ENCODE data around the gene COPS7A. TPM values are rescaled to one million over a fixed set of nuclear protein-coding genes. Genes with fewer than 3 reads are reported as not detected.

COPS7A gene
- total RNA-seq, 3 donors from 2014 or later: 46.5 to 54.4 (median 48.1) TPM

- Mint-ChIP-seq H3K4me3 (peak overlapping the region; percentile 76), H3K27me3 (ENCODE audit: low read depth) (peaks cover 35% of the 10 kb centered on the region), H3K4me1 (ENCODE audit: low read depth) (peaks cover 41% of the 10 kb centered on the region), H3K36me3 (ENCODE audit: insufficient read depth) (peaks cover 2% of the 10 kb centered on the region), H3K9me3 (no peaks in the 10 kb centered on the region)
- no peak for DNase-seq
- peak; percentile 75 to 76 for ATAC-seq
Observed at GRCh38 chr12:6766651-6767349, 43.0 kb downstream of the COPS7A start.

- Mint-ChIP-seq H3K9me3 (no peaks in the 10 kb centered on the region), H3K4me1 (ENCODE audit: low read depth) (peaks cover 48% of the 10 kb centered on the region), H3K27me3 (ENCODE audit: low read depth) (peaks cover 35% of the 10 kb centered on the region), H3K36me3 (ENCODE audit: insufficient read depth) (peaks cover 2% of the 10 kb centered on the region), H3K4me3 (peak overlapping the region; percentile 76)
- DNase-seq (no peak), ATAC-seq (no peak)
Observed at GRCh38 chr12:6767353-6768319, 43.8 kb downstream of the COPS7A start.

GRCh38 chr12:6768437-6768914 is 44.6 kb downstream of the COPS7A start:
- ATAC-seq (no peak), DNase-seq (no peak)
- peaks cover 2% of the 10 kb centered on the region for H3K36me3 Mint-ChIP-seq (ENCODE audit: insufficient read depth)
- peaks cover 38% of the 10 kb centered on the region for H3K27me3 Mint-ChIP-seq (ENCODE audit: low read depth)
- no peaks in the 10 kb centered on the region for H3K9me3 Mint-ChIP-seq
- peaks cover 55% of the 10 kb centered on the region for H3K4me1 Mint-ChIP-seq (ENCODE audit: low read depth)
- H3K4me3 Mint-ChIP-seq: no peak overlapping the region

GRCh38 chr12:6768990-6769389 is 45.1 kb downstream of the COPS7A start:
- Mint-ChIP-seq H3K9me3 (no peaks in the 10 kb centered on the region), H3K4me3 (no peak overlapping the region), H3K27me3 (ENCODE audit: low read depth) (peaks cover 39% of the 10 kb centered on the region), H3K36me3 (ENCODE audit: insufficient read depth) (peaks cover 2% of the 10 kb centered on the region), H3K4me1 (ENCODE audit: low read depth) (peaks cover 55% of the 10 kb centered on the region)
- ATAC-seq: no peak
- no peak for DNase-seq

GRCh38 chr12:6769666-6770065 is 45.8 kb downstream of the COPS7A start:
- no peaks in the 10 kb centered on the region for H3K9me3 Mint-ChIP-seq
- H3K4me1 Mint-ChIP-seq (ENCODE audit: low read depth): peaks cover 56% of the 10 kb centered on the region
- H3K4me3 Mint-ChIP-seq: no peak overlapping the region
- H3K36me3 Mint-ChIP-seq (ENCODE audit: insufficient read depth): peaks cover 4% of the 10 kb centered on the region
- peaks cover 37% of the 10 kb centered on the region for H3K27me3 Mint-ChIP-seq (ENCODE audit: low read depth)
- ATAC-seq (no peak), DNase-seq (no peak)

- H3K9me3 Mint-ChIP-seq: no peaks in the 10 kb centered on the region
- DNase-seq (no peak), ATAC-seq (no peak)
- peaks cover 8% of the 10 kb centered on the region for H3K36me3 Mint-ChIP-seq (ENCODE audit: insufficient read depth)
- peaks cover 40% of the 10 kb centered on the region for H3K27me3 Mint-ChIP-seq (ENCODE audit: low read depth)
- peaks cover 57% of the 10 kb centered on the region for H3K4me1 Mint-ChIP-seq (ENCODE audit: low read depth)
- H3K4me3 Mint-ChIP-seq: no peak overlapping the region
Observed at GRCh38 chr12:6770094-6770493, 46.2 kb downstream of the COPS7A start.

GRCh38 chr12:6770600-6770999 is 46.8 kb downstream of the COPS7A start:
- Mint-ChIP-seq H3K4me3 (no peak overlapping the region), H3K27me3 (ENCODE audit: low read depth) (peaks cover 37% of the 10 kb centered on the region), H3K9me3 (no peaks in the 10 kb centered on the region), H3K36me3 (ENCODE audit: insufficient read depth) (peaks cover 8% of the 10 kb centered on the region), H3K4me1 (ENCODE audit: low read depth) (peaks cover 57% of the 10 kb centered on the region)
- DNase-seq (no peak), ATAC-seq (no peak)

GRCh38 chr12:6771091-6771495 is 47.2 kb downstream of the COPS7A start:
- H3K36me3 Mint-ChIP-seq (ENCODE audit: insufficient read depth): peaks cover 8% of the 10 kb centered on the region
- ATAC-seq (no peak), DNase-seq (no peak)
- H3K4me3 Mint-ChIP-seq: no peak overlapping the region
- H3K27me3 Mint-ChIP-seq (ENCODE audit: low read depth): peaks cover 35% of the 10 kb centered on the region
- peaks cover 58% of the 10 kb centered on the region for H3K4me1 Mint-ChIP-seq (ENCODE audit: low read depth)
- H3K9me3 Mint-ChIP-seq: no peaks in the 10 kb centered on the region

GRCh38 chr12:6771509-6772330 is 47.9 kb downstream of the COPS7A start:
- Mint-ChIP-seq H3K27me3 (ENCODE audit: low read depth) (peaks cover 39% of the 10 kb centered on the region), H3K9me3 (no peaks in the 10 kb centered on the region), H3K36me3 (ENCODE audit: insufficient read depth) (peaks cover 8% of the 10 kb centered on the region), H3K4me3 (peak overlapping the region; percentile 77), H3K4me1 (ENCODE audit: low read depth) (peaks cover 63% of the 10 kb centered on the region)
- ATAC-seq (no peak), DNase-seq (no peak)

GRCh38 chr12:6772331-6772695 is 48.5 kb downstream of the COPS7A start, which contains the start of gene LAG3:
TSS of gene LAG3 (plus strand) at chr12:6772520. CDS start at chr12:6772853, 333 bp downstream.
- H3K9me3 Mint-ChIP-seq: no peaks in the 10 kb centered on the region
- H3K4me1 Mint-ChIP-seq (ENCODE audit: low read depth): peaks cover 60% of the 10 kb centered on the region
- DNase-seq (peak; percentile 65), ATAC-seq (peak; percentile 53 to 59)
- peaks cover 8% of the 10 kb centered on the region for H3K36me3 Mint-ChIP-seq (ENCODE audit: insufficient read depth)
- peaks cover 39% of the 10 kb centered on the region for H3K27me3 Mint-ChIP-seq (ENCODE audit: low read depth)
- H3K4me3 Mint-ChIP-seq: peak within 1 kb of the TSS; percentile 77

- H3K36me3 Mint-ChIP-seq (ENCODE audit: insufficient read depth): peaks cover 8% of the 10 kb centered on the region
- H3K4me1 Mint-ChIP-seq (ENCODE audit: low read depth): peaks cover 57% of the 10 kb centered on the region
- H3K4me3 Mint-ChIP-seq: peak overlapping the region; percentile 77
- H3K9me3 Mint-ChIP-seq: no peaks in the 10 kb centered on the region
- ATAC-seq (no peak), DNase-seq (no peak)
- peaks cover 33% of the 10 kb centered on the region for H3K27me3 Mint-ChIP-seq (ENCODE audit: low read depth)
Observed at GRCh38 chr12:6772726-6773589, 49.1 kb downstream of the COPS7A start.

- Mint-ChIP-seq H3K27me3 (ENCODE audit: low read depth) (peaks cover 27% of the 10 kb centered on the region), H3K9me3 (no peaks in the 10 kb centered on the region), H3K36me3 (ENCODE audit: insufficient read depth) (peaks cover 8% of the 10 kb centered on the region), H3K4me3 (peak overlapping the region; percentile 83), H3K4me1 (ENCODE audit: low read depth) (peaks cover 63% of the 10 kb centered on the region)
- DNase-seq: peak; percentile 65
- ATAC-seq: peak; percentile 24 to 25
Observed at GRCh38 chr12:6773590-6774351, 49.9 kb downstream of the COPS7A start.

All from activated T-cell treated with anti-CD3 and anti-CD28 coated beads, Interleukin-2, amount 50 U/mL, for 4 hours (primary cell).